Measurements from ENCODE around the gene HOXB4.

HOXB4 gene

DNA sequence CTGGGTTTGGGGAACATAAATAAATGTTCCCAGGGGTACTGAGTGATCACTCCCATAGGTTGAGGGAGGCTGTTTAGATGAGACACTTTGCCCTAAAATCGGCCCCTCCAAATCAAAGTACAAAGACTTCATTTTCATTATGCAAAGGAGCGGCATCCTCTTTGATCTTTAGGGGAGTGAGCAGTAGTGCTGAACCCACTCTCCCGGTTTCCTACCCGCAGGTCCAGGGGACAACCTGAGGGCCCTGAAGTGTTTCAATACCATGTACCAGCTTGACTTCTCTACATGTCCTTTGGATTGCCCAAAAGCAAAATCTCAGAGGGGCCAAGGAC, 23.0 kb upstream of the HOXB4 start:
- DNase-seq = no peak

DNA sequence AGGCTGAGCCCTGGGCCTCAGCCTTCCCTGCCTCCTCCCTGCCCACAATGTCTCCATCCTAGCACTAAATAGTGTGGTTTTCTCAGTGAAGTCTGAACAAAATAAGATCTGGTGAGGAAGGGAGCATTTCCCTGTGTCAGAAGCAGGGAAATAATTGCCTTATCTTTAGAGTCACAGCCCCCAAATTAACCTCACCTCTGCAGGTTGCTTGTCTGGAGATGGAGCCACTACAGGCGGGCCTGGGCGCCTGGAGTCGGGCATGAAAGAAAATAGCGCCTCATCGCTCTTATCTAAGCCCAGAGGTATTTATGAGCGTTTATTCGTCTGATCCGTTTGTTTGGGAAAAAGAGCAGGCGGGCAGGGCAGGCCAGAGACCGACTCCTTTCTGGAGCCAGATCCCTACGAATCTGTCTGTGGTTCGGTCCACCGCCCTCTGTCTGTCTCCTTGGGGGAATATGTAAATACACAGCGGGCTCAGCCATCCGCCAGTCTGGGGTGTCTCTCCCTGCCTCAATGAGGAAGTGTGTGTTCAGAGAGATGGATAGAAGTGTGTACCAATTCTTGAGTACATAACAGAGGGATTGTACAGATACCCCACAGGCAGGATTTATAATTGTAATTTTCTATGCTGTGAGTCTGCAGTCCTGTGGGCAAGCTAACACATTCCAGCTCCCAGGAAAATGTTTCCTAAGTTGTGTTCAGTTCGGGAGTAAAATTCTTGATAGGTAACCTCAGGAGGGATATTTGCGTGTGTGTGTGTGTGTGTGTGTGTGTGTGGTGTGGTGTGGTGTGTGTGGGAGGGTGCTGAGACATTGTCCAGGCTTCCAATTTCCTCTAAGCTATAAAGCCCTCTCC, 22.3 kb upstream of the HOXB4 start:
- no peak for DNase-seq

DNA sequence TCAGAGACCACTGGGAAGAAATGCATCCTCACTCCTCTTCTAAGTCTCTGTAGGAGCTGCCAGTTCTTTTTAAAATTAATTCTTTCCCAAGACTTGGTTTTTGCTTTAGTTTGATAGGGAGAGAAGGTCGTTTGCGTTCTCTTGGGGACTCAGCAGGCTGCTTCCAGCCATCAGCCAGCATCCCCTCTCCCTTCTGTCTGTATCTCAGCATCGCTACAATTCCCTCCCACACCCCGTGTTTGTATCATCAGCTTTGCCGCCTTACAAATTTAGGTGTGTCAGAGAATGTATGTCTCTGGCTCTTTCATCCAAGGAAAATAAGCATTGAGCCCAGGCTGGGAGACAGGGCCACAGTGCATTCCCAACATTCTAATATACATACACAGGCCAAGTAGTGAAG, 21.2 kb upstream of the HOXB4 start:
- no peak for DNase-seq

DNA sequence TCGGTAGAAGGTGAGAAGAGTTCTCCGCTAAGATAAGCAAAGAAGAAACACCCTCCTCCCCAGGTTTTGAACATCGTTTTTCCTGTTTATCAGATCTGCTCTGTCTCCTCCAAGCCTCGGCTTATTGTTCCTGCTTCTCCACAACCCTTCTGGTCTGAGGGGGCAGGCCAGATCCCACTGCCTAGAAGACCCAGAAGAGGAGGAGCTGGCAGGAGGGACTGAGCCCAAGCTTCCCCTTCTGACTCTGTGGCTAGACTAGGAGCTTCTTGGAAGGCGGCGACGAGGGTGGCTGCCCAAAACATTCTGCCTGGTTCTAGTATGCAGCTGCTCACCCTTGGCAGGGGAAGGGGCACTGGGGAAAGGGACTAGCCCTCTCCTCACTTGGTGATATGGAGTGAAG, 20.6 kb upstream of the HOXB4 start:
- DNase-seq = no peak

DNA sequence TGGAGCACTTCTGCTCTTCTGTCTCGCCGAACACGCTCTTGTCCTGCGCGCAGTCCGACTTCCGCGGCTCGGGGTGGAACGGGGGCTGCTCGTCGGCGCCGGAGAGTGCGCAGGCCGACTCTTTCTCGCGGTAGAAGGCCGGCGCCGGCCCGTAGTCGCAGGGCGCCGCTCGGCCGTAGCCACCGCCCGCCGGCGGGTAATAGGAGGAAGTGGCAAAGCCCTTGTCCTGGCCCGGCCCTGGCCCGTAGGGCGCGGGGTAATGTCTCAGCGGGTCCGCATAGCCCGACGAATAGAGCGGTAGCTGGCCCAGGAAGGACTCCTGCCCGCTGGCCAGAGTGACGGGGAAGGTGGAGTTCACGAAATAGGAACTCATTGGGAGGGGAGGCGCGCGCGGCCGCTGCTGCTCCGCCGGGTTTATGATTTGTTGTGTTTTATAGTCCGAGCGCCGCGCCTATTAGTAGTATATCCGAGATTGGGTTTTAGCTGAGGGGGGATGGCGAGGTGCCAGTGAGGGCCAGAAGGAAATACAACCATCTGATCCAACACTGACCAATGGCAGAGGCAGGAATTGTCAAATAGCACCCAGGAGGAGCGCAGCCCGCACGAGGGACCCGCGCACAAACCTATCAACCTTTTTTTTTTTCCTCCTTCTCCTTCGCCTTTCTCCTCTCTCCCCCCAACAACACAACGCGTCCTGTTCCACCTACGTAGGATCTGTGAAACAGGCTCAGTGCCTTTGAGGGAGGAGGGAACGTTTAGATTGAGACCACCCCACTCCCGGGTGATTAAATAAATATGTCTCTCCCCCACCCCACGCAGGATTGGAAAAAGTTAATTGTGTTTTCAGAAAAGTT, 19.9 kb upstream of the HOXB4 start:
- no peak for DNase-seq

DNA sequence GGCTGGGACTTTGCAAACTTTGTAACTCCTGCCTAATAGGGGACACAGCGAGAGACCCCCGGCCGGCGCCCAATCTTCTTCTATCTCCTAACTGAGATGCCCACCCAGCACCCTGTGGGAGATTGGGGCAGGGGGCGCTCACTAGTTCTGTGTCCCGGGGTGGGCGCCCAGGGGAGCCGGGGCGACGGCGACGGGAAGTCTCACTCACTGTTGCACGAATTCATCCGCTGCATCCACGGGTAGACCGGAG, 19.3 kb upstream of the HOXB4 start:
- DNase-seq = no peak

DNA sequence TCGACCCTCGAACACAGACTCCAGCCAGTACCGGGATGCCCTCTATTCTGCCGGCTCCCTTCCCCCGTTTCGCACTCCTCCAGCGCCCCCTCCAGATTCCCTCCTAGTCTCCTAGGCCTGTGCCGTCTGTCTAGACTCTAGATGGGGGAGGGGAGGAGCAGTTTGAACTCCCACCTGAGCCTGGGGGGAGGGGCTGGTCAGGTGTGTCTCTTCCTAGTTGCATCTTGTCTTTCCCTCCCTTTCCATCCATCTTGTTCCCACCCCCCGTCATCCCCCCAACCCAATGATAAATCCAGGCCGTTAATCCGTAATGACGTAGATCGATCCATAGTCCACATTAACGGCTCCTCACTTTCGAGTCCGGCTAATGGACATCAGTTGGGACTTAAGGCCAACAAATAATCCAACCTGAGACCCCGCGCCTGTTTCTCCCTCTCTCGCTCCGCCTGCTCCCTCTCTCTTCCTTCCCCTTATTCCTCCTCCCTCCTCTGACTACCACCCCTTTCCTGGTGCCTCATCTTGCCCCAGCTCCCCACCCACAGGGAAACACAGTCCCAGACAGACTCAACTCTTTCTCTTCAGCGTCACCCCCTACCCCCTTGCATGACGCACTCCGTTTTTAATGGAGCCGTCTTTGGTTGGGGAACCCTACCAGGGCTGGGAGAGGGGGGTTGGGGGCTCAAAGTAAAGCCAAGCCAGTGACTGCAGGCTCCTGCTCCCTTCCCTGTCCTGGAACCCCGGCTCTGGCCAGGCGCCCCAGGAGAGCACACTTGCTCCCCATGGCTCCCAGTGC, 18.8 kb upstream of the HOXB4 start:
- DNase-seq = no peak

DNA sequence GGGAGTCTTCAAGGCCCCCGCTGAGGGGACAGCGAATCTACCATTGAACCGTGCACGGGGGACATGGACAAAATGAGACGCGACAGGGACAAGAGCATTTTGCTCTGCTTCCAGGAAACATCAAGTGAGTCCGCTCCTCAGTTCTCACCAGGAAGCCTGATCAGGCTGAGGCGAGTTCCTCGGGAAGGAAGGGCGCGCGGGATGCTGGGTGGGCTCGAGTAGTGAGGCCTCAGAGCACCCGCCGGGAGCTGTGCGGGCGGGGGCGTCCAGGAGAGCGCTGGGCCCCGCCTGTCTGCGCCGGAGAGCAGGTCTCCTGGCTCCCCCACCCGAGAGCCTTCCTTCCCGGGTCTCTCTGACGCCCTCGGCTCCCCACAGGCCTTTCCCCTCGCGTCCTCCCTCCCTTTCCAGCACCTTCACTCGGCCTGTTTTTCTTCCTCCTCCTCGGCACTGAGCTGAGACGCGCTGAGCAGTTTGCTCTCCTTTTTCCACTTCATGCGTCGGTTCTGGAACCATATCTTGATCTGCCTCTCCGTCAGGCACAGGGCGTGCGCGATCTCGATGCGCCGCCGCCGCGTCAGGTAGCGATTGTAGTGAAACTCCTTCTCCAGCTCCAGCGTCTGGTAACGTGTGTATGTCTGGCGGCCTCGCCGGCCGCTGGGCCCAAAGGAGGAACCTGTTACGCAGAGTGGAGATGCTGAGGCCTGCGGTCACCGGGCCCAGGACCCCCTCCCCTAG, 18.0 kb upstream of the HOXB4 start:
- no peak for DNase-seq

DNA sequence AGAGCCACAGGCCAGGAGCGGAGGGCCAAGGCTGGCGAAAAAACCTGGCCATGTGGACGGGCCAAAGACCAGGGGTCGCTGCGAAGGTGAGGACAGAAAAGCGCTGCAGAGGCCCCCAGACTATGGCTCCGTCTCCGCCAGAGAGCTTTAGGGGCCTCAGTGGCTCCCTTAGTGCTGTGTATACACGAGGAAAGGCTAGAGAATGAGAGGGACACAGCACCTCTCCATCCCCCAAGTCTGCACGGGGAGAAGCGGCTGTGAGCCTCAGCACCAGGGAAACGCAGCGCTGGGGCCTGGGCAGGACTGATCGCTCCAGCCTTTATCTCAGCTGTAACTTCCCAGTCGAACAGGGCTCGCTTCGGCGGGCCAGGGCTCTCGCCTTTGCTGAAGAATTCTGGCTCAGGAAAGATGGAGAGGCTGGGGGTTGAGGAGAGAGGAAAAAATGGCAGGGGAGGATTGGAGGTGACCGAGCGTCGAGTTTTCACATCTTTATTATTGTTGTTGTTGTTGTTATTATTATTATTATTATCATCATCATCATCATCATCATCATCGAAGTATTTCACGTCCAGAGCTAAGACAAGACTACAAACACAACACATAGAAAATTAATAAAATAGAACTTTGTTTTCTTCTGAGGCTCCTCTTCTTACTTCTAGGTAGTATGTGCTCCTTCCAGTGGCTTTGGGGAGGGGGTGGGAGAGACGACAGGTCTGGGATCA, 17.3 kb upstream of the HOXB4 start:
- no peak for DNase-seq

DNA sequence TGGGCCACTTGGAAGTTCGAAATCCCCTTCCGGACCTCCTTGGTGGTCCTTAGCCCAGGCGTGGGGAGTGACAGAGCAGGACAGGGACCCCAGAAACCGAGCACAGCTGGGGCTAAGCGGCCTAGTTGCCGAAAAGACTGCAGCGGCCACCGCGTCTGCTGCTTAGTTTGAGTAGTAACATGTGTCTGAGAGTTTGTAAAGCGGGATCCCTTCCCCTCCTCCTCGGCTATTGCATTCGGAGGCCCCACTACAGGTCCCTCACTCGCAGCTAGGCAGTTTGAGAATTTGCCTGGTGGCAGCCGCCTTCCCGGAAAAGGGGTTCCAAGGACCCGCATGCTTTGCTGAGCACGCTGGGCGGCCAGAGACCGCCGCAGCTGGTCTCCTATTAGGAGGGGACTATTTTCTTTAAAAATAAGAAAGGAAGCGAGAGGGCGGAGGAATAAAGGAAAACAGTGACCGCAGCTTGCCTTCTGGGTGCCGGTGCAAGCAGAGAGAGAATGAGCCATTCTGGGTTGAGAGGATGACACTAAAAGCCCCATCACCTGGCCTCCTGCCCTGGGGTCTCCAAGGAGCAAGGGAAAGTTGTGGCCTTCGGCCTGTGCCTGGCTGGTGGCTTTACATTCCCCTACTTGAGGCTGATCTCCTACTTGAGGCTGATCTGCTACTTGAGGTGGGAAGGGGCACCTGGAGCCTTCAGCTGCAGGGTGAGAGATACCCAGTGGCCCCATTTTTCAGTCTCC, 16.6 kb upstream of the HOXB4 start:
- no peak for DNase-seq

DNA sequence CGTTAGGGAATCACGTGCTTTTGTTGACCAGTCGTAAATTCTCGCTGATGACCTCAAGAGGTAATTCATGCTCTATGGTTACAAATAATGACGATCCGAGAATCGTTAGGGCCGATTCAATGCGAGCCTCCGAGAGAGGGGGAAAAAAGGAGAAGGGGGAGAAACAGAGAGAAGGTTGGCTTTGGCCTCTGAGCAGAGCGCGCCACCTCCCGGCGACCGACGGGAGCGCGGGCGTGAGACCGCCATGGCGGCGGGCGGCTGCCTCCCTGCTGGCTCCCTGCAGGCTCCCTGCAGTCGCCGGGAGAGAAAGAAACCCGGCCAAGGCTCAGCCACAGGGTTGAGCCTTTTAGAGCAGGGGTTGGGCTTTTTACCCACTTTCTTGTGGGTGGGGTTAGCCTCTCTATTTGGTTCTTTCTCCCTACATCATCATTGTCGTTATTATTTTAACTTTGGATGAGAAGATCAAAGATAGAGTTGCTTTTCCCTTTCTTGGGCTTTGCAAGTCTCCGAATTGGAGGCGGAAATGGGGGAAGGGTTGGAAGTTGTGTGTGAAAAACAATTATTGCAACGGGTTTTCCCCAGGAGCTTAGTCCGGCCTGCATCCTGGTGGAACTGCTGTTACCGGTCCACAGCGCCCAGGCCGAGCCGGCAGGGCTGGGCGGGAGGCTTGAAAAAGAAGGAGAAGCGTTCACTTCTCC, 15.8 kb upstream of the HOXB4 start:
- peak; percentile 86 to 89 for DNase-seq

DNA sequence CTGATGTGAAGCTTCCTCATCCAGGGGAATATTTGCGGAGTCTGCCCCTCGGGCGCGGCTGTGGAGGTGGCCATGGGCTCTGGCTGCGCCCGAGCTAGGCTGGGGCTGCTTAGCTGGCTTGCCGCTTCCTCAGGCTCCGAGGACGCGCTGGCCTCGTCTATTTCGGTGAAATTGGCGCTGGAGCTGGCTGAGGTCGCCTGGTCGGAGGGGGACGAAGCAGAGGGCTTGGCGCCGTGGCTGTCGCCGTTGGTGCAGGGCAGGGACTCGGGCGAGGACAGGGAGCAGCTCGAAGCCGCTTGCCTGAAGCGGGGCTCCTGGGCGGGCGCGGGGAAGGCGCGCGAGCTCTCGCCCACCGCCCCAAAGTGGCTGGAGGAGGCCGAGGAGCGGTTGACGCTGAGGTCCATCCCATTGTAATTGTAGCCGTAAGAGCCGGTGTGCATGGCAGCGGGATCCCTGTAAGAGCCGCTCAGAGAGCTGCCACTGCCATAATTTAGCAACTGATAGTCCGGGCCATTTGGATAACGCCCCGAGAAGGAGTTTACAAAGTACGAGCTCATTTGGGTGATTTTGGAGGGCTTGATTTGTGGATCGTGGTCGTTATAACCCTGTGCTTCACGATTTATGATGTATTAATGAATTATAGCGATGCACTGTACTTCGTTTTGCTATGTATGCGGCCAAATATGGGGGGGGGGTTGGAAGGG, 15.1 kb upstream of the HOXB4 start, which contains the start of gene HOXB5:
Gene HOXB5, minus strand, starts transcription at position 654 of the 704 bp plus-strand sequence. Its CDS starts 97 bp downstream, at position 557.
- no peak for DNase-seq

DNA sequence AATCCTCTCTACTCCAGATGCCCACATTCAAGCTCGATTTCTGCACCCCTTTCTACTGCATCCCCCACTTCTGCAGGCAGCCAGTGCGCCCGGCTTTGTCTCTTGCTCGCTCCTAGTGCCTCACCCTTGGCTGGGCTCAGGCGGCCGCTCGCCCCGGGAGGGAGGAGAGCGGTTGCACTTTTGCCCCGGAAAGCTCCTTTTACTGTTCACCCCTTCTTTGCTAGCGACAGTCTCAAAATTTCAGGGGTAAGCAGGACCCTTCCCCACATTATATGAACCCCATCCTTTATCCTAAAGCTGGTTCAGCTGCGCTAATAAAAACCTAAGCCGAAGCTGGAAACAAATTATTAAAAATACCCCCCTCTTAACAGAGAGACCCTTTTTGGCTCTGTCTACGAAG, 14.4 kb upstream of the HOXB4 start:
- no peak for DNase-seq

DNA sequence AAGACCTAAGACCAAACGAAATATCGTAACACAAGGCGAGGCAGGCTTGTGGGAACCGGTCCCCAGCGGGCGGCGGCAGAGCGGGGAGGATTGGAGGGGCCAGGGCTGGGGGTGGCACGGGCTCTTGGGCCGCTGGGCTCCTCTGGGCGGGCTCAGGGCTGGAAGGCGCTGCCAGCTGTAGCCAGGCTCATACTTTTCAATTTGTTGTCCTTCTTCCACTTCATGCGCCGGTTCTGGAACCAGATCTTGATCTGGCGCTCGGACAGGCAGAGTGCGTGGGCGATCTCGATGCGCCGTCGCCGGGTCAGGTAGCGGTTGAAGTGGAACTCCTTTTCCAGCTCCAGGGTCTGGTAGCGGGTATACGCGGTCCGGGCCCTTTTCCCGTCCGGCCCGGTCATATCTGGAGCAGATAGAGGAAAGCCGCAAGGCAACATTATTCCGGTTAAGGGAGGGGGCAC, 13.9 kb upstream of the HOXB4 start:
- DNase-seq = no peak

DNA sequence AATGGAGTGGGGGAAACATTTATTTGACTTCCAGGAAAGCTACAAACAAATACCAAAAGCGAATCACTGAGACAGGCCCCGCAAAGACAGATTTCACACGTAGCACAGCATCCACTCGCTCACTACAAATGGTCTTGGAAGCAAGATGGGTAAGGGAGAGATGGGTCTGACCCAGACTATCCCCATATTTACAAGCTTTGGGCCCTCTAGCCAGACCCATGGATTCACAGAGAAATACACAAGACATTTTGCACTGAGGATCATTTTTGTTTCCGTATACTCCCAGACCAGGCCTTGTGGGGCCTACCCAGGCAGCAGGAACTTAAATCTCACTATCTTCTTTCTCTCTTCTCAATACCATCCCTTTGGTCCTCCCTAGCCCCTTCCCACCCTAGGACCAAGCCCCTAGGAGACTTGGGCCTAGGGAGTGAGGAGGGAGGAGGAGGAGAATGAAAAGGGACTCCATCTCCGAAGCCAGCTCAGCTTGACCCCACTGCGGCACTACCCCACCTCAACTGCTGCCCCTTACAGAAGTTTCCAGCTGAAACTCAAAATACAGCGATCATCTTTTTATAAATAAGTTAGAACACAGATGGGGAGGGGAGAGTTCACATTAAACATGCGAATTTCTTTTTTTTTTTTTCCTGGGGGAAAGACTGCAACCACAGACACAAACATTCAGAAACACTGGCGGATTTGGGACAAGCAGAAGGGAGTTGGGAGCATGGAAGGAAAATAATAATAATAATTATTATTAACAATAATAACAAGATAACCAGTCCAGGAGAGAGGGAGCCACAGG, 13.3 kb upstream of the HOXB4 start:
- no peak for DNase-seq

DNA sequence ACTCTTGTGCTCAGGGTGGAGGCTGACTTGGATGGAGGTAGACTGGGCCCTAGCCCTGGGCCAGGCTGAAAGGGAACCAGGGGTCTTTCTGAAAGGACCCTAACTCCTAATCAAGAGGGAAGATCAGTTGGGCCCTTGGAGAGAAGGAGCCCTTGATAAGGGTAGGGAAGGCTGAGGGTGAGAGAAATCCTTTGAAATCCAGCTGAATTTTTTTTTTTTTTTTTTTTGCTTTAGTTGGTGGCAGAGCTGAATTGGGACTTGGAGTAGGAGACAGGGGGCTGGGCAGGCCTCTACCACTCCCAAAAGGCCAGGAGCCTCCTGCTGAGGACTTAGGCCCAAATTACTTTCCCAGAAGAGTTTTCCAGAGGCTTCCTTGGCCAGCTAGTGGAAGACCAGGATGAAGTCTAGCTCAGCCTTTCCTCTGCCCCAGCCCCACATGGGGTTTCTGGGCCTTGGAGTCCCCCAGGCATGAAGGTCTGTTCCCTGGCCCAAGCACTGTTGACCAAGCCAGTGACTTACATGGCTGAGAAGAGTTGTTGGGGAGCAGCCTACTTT, 12.5 kb upstream of the HOXB4 start:
- no peak for DNase-seq

DNA sequence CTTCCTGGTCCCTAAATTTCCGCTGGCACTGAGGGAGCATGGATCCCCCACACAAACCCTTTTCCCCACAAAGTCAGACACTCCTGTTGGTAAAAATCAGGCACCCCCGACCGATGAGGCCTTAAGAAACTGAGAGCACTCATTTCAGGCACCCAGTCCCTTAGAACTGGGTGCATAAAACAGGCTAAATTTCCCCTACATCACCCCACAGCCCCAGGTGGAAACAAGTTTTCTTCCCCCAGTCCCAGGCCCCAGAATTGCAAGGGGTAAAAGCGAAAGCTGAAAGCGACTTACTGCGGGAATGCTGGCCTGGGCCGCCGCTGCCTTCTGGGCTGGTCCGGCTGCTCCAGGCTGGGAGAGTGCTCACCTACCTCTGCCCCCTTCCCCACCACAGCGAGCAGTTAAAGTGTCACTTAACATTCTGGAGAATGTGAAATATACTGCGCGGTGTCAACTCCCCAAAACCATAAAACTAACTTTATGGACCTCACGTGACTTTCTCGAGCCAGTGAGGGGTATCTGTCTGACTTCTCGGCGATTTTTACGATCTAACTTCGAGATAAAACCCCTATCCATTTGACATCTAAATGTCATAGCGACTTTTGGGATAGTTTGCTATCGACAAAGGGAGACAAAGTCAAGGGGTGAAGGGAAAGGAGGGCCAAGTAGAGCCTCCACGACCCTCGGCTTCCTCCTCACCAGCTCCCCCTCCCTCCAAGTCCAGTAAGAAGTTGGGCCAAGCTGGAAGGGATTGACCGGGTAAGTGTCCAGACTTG, 11.9 kb upstream of the HOXB4 start, which contains the start of gene HOXB3:
Gene HOXB3, minus strand, starts transcription at position 411 of the 776 bp plus-strand sequence. CDS start 37,767 bp downstream, outside the sequence.
- DNase-seq = no peak

Data from stimulated activated CD4-positive, alpha-beta T cell treated with anti-CD3 and anti-CD28 coated beads, Interleukin-2, amount 100 ng/mL, for 48 hours (primary cell).